ENCODE results near the gene JARID2.

Gene JARID2

DNA sequence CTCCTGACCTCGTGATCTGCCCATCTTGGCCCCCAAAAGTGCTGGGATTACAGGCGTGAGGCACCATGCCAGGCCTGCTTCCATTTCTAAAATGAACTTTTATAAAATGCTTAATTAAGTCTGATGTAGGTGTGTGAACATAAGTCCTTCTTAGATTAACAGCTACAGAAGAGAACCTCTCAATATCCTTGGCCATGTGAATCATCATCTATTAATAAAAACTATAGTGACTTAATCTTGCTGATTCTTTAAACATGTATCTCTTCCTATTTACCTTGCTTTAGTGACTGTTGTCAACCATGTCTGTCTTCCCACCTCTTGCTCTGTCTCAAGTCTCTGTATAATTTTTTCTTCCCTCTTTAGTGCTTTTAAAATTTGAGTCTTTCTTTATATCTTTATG lies 127.1 kb downstream of the JARID2 start:
- H3K27me3 Mint-ChIP-seq, result no peaks in the 10 kb centered on the region
- no peak for DNase-seq
- ATAC-seq, result no peak
- H3K36me3 Mint-ChIP-seq (ENCODE audit: low read depth), result peaks cover 26% of the 10 kb centered on the region
- H3K9me3 Mint-ChIP-seq, result no peaks in the 10 kb centered on the region
- no peak overlapping the region for H3K27ac Mint-ChIP-seq
- no peak overlapping the region for H3K4me3 Mint-ChIP-seq
- H3K4me1 Mint-ChIP-seq, result peaks cover 48% of the 10 kb centered on the region

DNA sequence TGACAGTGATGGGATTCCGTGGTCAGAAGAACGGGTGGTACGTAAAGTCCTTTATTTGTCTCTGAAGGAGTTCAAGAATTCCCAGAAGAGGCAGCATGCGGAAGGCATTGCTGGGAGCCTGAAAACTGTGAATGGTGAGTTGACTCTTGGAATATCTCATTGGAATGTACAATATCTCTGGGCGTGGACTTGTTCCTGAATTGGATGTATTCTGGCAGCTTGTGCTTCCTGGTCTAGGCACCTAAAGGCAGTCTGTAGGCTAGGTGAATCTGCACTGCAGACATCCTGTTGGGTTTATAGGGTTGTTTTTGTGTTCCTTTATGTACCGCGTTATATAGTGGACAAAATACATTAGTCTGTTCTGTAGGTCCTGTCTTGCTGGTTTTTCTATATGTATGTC lies 128.2 kb downstream of the JARID2 start:
- no peaks in the 10 kb centered on the region for H3K9me3 Mint-ChIP-seq
- DNase-seq (no peak), ATAC-seq (no peak)
- H3K4me3 Mint-ChIP-seq, result no peak overlapping the region
- H3K27me3 Mint-ChIP-seq, result no peaks in the 10 kb centered on the region
- H3K27ac Mint-ChIP-seq, result no peak overlapping the region
- peaks cover 50% of the 10 kb centered on the region for H3K4me1 Mint-ChIP-seq
- H3K36me3 Mint-ChIP-seq (ENCODE audit: low read depth), result peaks cover 32% of the 10 kb centered on the region

DNA sequence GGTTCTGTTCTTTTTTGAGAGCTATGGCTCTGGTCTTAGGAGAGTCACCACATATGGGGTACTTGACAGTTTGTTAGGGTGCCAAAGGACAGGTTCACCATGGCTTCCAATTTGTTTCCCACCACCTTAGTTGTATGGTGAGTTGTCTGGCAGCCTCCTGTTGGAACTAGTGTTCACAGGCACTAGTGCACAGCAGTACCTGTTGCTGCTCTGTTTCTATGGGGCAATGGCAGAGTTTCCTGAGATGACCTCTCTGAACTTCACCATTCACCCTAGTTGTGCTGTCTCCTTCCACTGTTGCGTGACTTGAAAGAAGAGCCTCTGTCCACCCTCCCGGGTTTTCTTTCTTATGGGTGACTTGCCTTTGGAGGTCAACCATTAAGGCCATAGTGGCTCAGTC lies 129.1 kb downstream of the JARID2 start:
- DNase-seq (no peak), ATAC-seq (no peak)
- peaks cover 35% of the 10 kb centered on the region for H3K36me3 Mint-ChIP-seq (ENCODE audit: low read depth)
- no peaks in the 10 kb centered on the region for H3K9me3 Mint-ChIP-seq
- H3K4me3 Mint-ChIP-seq, result no peak overlapping the region
- H3K4me1 Mint-ChIP-seq, result peaks cover 49% of the 10 kb centered on the region
- H3K27me3 Mint-ChIP-seq, result no peaks in the 10 kb centered on the region
- no peak overlapping the region for H3K27ac Mint-ChIP-seq

DNA sequence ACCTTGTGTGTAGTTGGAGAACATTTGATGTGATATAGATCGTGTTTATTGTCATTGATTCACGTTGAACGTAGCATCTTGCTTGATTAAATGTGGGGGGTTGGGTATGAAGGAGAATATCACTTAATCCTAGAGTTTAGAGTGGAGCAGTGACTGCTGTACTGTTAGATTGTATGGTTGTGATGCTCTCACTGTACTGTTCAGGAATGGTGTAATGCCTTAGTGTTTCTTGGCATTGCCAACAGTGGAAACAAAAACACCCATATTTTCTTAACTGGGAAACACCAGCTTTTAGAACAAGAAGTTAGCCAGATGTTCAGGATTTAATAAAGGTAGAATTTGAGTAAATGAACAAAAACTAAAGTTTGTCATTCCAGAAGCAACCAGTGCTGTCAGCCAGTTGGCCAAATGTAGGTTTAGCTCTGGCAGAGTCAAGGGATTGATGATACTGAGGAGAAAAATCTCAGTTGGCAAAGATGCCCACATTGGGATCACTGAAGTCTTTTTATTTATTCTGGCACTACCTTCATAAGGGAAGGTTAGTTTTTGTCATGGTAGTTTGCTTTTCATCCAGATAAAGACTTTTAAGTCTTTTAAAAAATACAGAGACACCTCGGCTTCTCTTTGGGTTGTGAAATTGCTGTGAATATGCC lies 129.9 kb downstream of the JARID2 start:
- H3K4me3 Mint-ChIP-seq, result no peak overlapping the region
- no peaks in the 10 kb centered on the region for H3K9me3 Mint-ChIP-seq
- ATAC-seq, result no peak
- H3K4me1 Mint-ChIP-seq, result peaks cover 50% of the 10 kb centered on the region
- no peak for DNase-seq
- H3K27ac Mint-ChIP-seq, result peak overlapping the region; percentile 20
- peaks cover 40% of the 10 kb centered on the region for H3K36me3 Mint-ChIP-seq (ENCODE audit: low read depth)
- no peaks in the 10 kb centered on the region for H3K27me3 Mint-ChIP-seq

DNA sequence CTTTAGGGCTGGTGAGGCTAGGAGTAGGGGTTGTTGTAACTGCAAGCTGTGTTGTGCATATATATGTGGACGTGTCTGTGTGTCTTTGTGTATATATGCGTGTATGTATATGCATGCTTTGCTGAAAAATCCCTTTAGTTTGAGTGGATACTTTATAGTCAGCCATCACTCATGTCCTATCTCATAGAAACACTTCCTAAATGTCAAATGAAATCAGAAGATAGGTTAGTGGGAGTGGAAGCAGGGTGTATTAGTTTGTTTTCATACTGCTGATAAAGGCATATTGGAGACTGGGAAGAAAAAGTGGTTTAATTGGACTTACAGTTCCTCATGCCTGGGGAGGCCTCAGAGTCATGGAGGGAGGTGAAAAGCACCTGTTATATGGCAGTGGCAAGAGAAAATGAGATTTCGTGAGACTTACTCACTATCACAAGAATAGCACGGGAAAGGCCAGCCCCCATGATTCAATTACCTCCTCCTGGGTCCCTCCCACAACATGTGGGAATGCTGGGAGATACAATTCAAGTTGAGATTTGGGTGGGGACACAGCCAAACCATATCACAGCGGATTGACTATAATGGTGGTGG lies 131.1 kb downstream of the JARID2 start:
- Mint-ChIP-seq H3K27ac (no peak overlapping the region), H3K4me1 (peaks cover 46% of the 10 kb centered on the region), H3K9me3 (no peaks in the 10 kb centered on the region), H3K36me3 (ENCODE audit: low read depth) (peaks cover 42% of the 10 kb centered on the region), H3K4me3 (no peak overlapping the region), H3K27me3 (no peaks in the 10 kb centered on the region)
- ATAC-seq (no peak), DNase-seq (no peak)

DNA sequence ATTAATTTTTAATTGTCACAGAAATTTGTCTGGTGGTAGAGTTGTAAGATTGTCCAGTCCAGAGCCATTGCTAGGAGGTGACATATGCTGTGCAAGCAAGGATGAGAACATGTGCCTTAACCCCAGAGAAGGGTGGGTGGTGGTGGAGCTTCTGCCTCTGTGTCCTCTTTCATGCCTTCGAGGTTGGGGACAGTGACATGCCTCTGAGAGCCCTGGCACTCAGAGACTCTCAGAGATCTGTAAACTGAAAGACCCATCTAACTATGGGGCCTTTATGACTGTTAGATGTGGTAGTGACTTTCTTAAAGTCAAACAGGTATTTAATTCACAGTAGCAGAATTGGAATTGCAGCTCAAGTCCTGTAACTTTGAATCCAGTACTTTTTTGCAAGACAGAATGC lies 132.4 kb downstream of the JARID2 start:
- H3K27ac Mint-ChIP-seq, result no peak overlapping the region
- ATAC-seq, result no peak
- H3K27me3 Mint-ChIP-seq, result no peaks in the 10 kb centered on the region

DNA sequence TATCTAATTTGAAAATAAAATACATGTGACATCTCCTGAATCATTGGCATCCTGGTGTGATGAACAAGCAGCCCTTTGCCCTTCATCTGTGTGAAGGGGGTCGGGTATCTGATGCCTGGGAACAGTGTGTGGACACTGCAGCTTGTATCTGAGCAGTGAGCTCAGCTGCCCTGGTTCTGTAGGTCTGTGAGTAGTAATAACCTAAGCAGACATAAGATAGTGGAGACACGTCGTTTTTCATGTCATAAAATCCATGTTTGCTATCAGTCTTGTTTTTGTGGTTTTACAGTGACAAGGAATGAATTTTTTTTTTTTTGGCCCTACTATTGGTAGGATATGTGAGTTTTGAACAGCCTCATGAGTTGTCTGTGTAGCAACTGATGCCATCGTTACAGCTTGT lies 133.0 kb downstream of the JARID2 start:
- ATAC-seq, result no peak
- H3K36me3 Mint-ChIP-seq (ENCODE audit: low read depth), result peaks cover 44% of the 10 kb centered on the region
- no peaks in the 10 kb centered on the region for H3K27me3 Mint-ChIP-seq
- no peaks in the 10 kb centered on the region for H3K9me3 Mint-ChIP-seq
- DNase-seq, result no peak
- no peak overlapping the region for H3K4me3 Mint-ChIP-seq
- H3K4me1 Mint-ChIP-seq, result peaks cover 52% of the 10 kb centered on the region
- H3K27ac Mint-ChIP-seq, result no peak overlapping the region

More for the DNA sequence above, 132.4 kb downstream of the JARID2 start:
- no peak overlapping the region for H3K4me3 Mint-ChIP-seq
- no peak for DNase-seq
- H3K4me1 Mint-ChIP-seq, result peaks cover 49% of the 10 kb centered on the region
- H3K9me3 Mint-ChIP-seq, result no peaks in the 10 kb centered on the region
- peaks cover 43% of the 10 kb centered on the region for H3K36me3 Mint-ChIP-seq (ENCODE audit: low read depth)

DNA sequence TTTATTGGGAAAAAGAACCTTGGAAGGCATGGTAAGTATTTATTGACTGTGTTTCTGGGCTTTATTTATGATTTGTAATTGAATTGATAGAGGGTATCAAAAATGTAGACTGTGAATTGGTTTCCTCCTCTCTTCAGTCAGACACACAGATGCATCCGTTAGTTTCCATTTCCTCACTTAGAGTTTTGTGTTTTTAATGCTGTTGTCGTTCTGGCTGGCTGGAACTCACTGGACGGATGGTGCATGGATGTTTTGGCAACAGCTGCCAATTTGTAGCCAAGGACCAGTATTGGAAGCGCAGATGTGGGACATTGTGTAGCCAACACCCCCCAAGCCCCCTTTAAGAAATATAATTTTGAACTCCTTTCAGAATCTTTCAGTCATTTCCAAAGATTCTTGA lies 134.5 kb downstream of the JARID2 start:
- peaks cover 41% of the 10 kb centered on the region for H3K36me3 Mint-ChIP-seq (ENCODE audit: low read depth)
- no peaks in the 10 kb centered on the region for H3K9me3 Mint-ChIP-seq
- DNase-seq, result no peak
- no peak overlapping the region for H3K4me3 Mint-ChIP-seq
- H3K27ac Mint-ChIP-seq, result peak overlapping the region; percentile 35
- no peaks in the 10 kb centered on the region for H3K27me3 Mint-ChIP-seq
- no peak for ATAC-seq
- peaks cover 60% of the 10 kb centered on the region for H3K4me1 Mint-ChIP-seq

DNA sequence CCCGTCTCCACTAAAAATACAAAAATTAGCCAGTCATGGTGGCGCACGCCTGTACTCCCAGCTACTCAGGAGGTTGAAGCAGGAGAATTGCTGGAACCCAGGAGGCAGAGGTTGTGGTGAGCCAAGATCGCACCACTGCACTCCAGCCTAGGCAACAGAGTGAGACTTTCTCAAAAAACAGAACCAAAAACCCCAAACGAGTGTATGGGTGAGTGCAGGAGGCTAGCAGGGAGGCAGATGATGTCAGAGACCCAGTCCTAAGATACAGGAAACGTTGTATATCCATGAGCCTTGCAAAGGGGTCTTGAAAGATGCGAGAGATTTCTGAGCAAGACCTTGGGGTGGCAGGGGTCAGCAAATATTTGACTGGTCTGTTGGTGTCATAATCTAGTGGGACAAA lies 136.2 kb downstream of the JARID2 start:
- Mint-ChIP-seq H3K36me3 (ENCODE audit: low read depth) (peaks cover 30% of the 10 kb centered on the region), H3K27me3 (no peaks in the 10 kb centered on the region), H3K4me1 (peaks cover 68% of the 10 kb centered on the region), H3K27ac (no peak overlapping the region), H3K9me3 (no peaks in the 10 kb centered on the region), H3K4me3 (no peak overlapping the region)
- ATAC-seq (no peak), DNase-seq (no peak)

DNA sequence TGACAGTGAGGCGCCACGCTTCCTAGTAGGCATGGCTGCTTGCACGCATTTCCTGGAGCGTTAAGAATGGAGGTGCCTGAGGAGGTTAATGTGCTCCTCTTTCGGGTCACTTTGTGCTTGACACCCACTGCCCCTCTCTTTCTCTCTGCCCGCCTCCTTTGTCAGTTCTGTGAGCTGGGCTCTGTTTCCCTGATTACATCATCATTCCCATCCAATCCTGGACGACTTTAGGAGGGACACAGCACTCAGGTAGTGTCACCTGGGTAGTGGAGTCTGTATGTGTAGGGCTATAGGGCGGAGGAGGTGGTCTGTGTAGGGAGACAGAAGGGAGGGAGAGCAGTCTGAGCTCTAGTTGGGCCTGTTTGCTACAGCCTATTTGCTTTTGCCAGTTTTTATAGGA lies 136.8 kb downstream of the JARID2 start:
- ATAC-seq, result no peak
- Mint-ChIP-seq H3K27me3 (no peaks in the 10 kb centered on the region), H3K36me3 (ENCODE audit: low read depth) (peaks cover 28% of the 10 kb centered on the region), H3K9me3 (no peaks in the 10 kb centered on the region), H3K27ac (peak overlapping the region; percentile 41), H3K4me1 (peaks cover 72% of the 10 kb centered on the region), H3K4me3 (no peak overlapping the region)
- DNase-seq, result no peak

DNA sequence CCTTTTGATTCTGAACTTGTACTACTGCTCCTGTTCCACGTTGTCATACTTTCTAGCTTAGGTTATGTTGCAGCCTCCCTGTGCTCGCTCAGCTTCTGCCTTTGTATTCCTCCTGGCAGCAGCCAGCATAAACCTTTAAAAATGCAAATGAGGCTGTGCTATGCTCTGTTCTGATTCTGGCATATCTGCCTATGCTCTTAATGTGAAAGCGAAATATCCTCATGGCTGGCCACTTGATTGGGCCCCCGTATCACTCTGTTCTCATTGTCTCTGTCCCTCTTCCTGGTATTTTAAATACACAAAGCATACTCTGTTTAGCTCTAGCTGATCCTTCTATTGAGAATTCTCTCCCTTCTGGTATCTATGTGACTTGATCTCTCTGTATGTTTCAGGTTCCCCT lies 139.0 kb downstream of the JARID2 start:
- H3K4me3 Mint-ChIP-seq, result no peak overlapping the region

DNA sequence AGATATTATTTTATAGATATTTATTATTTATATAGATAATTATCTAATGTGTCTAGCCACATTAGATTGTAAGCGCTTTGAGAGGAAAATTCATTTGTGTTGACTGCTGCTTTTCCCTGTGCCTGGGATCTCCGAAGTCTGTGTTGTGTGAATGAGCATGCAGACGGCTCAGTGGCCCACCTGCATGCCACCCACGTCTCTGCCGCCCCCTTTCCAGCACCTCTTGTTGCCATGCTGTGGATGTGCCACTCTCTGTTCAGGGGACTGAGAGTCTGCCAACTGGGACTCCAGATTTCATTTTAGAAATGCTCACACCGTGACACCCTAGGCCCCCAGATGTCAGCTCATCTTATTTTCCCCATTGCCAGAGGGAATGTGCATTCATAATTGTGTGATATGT lies 139.7 kb downstream of the JARID2 start:
- DNase-seq (no peak), ATAC-seq (no peak)
- Mint-ChIP-seq H3K4me1 (peaks cover 78% of the 10 kb centered on the region), H3K27ac (no peak overlapping the region), H3K4me3 (no peak overlapping the region), H3K27me3 (no peaks in the 10 kb centered on the region), H3K36me3 (ENCODE audit: low read depth) (peaks cover 7% of the 10 kb centered on the region), H3K9me3 (no peaks in the 10 kb centered on the region)

More for the DNA sequence above, 139.0 kb downstream of the JARID2 start:
- no peaks in the 10 kb centered on the region for H3K9me3 Mint-ChIP-seq
- DNase-seq (no peak), ATAC-seq (no peak)
- peak overlapping the region; percentile 76 for H3K27ac Mint-ChIP-seq
- H3K4me1 Mint-ChIP-seq, result peaks cover 77% of the 10 kb centered on the region
- no peaks in the 10 kb centered on the region for H3K27me3 Mint-ChIP-seq
- H3K36me3 Mint-ChIP-seq (ENCODE audit: low read depth), result peaks cover 12% of the 10 kb centered on the region

DNA sequence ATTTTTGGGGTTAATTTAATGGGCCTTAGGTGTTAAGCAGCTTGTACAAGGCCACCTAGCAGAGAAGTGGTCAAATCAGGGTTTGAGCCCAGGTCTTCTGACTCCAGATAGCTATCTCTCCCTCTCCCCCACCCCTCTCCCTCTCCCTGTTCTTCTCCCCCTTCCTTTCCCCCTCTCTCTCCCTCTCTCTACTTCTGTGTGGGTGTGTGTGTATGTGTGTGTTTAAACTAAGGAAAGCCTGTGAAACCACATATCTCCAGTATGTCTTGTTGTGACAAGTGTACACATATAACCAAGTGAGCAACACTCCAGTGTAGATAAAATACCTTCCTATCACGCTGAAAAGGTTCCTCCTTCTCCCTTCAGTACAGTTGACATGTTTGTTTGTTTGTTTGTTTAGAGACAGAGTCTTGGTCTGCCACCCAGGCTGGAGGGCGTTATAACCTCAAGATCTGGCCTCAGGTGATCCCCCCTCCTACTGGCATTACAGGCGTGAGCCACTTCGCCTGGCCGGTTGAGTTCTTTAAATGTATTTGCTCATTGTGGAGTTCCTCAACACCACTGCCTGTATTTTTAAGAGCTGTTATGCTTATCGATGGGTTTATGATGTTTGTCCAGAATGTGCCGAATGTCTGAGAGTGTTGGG lies 140.4 kb downstream of the JARID2 start:
- no peak for DNase-seq
- Mint-ChIP-seq H3K36me3 (ENCODE audit: low read depth) (peaks cover 7% of the 10 kb centered on the region), H3K9me3 (no peaks in the 10 kb centered on the region), H3K27me3 (no peaks in the 10 kb centered on the region), H3K27ac (peak overlapping the region; percentile 8), H3K4me3 (no peak overlapping the region), H3K4me1 (peaks cover 75% of the 10 kb centered on the region)
- no peak for ATAC-seq

DNA sequence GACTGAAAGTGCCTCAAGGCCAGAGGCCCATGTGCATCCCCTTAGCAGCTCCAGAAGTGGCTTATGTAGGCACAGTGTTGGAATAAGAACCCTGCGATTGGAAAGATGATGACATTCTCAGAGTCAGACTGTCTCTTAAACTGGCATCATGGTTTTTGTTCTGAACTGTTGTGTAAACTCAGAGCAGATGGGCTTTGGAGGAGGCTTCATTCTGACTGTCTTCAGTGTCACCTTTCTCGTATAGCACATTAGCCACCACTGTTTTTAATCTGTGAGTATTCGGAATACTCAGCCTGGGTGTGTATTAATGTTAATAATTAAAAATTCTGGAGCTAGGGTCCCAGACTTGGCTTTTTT lies 140.9 kb downstream of the JARID2 start:
- peaks cover 4% of the 10 kb centered on the region for H3K36me3 Mint-ChIP-seq (ENCODE audit: low read depth)
- H3K27ac Mint-ChIP-seq, result peak overlapping the region; percentile 8
- ATAC-seq, result peak; percentile 8
- peaks cover 73% of the 10 kb centered on the region for H3K4me1 Mint-ChIP-seq
- H3K9me3 Mint-ChIP-seq, result no peaks in the 10 kb centered on the region
- no peak overlapping the region for H3K4me3 Mint-ChIP-seq
- no peaks in the 10 kb centered on the region for H3K27me3 Mint-ChIP-seq
- no peak for DNase-seq

DNA sequence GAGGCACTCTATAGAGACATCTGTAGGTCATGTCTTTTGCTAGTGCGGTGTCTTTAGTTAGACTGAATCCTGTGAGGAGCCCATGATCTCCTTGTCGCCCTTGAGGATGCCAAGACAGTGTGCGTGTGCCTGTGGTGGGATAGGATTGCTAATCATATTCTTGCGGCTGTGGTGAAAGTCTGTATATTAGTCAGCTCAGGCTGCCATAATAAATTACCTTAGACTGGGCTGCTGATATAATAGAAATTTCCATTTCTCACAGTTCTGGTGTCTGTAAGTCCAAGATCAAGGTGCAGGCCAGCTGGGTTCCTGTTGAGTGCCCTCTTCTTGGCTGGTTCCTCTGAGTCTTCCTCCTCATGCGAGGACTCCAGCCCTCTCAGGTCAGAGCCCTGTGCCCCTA lies 141.2 kb downstream of the JARID2 start:
- H3K4me1 Mint-ChIP-seq, result peaks cover 74% of the 10 kb centered on the region
- no peaks in the 10 kb centered on the region for H3K27me3 Mint-ChIP-seq
- ATAC-seq (peak; percentile 70), DNase-seq (no peak)
- peaks cover 5% of the 10 kb centered on the region for H3K36me3 Mint-ChIP-seq (ENCODE audit: low read depth)
- no peak overlapping the region for H3K4me3 Mint-ChIP-seq
- H3K9me3 Mint-ChIP-seq, result no peaks in the 10 kb centered on the region
- peak overlapping the region; percentile 8 for H3K27ac Mint-ChIP-seq

Measured in activated naive CD8-positive, alpha-beta T cell treated with anti-CD3 and anti-CD28 coated beads, Interleukin-2, amount 50 U/mL, for 24 hours (primary cell).